COLO829 (cell line): ENCODE results near the gene SGMS1.
A peak's percentile ranks its signal among the peaks of the same experiment; 100 is the strongest.
"Not testable (repeated sequence)": the region's sequence is repeated elsewhere in the genome, so short reads cannot be mapped to it uniquely, and the experiment has no call there.

Experiments
- DNase-seq: peaks from one replicate; pipeline ENCODE4 v3.0.0; 2012; ENCODE audit warnings: low spot score

The SGMS1 gene

DNA sequence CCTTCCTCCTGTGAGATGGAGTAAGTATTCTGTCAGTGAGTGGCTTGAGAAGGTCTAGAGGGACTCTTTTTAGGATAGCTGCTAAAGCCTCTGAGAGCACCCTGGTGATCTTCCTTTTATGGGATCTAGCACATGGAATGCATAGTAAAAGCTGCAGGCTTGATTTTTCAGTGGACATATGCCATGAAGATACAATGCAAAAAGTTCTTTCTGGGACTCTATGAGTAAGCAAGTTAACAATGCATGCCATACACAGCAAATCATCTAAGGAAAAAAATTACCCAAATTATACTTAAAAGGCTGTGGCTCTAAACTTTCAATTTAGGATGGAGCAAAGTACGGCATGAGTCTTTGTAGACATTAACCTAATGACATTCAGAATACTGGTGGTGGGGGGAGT, 154.5 kb downstream of the SGMS1 start:
- DNase-seq = no peak

DNA sequence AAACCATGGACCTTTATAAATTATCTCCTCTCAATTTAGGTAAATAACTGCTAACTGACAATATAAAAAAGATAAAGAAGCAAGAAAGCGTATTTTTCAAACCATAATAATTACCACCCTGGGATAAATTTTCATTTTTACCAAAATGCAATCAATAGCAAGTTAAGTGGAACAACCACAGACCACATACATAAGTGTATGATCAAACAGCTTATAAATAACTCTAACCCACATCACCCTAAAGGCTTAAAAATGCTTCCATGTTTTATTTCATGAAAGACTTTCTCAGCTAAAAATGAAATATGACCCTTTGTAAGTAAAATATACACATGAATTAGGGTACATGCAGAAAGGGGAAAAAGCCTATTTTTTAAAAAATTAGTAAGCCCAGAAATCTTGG, 156.5 kb downstream of the SGMS1 start:
- no peak for DNase-seq

DNA sequence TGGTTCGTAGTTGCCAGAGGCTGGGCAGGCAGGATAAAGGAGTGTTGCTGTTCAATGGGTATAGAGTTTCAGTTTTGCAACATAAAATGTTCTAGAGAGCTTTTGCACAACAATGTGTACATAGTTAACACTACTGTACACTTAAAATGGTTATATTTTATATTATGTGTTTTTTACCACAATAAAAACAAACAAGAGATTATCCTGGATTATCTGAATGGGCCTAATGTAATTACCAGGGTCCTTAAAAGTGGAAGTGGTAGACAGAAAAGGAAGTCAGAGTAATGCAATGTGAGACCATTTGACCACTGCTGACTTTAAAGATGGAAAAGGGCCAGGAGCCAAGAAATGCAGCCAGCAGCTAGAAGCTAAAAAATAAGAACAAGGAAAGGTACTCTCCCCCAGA, 159.7 kb downstream of the SGMS1 start:
- DNase-seq = no peak

DNA sequence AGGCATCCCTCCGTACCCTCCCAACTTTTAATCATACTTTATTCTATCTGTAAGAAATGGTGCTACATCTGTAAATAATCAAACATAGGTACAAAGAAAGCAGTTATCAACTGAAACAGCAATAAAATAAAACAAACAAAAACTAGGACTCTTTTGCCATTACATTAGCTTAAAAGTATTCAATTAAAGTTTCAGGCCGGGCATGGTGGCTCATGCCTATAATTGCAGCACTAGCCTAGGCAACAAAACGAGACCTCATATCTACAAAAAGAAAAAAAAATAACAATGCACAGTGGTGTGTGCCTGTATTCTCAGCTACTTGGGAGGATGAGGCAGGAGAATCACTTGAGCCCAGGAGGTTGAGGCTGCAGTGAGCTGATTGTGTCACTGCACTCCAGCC, 161.9 kb downstream of the SGMS1 start:
- no peak for DNase-seq

DNA sequence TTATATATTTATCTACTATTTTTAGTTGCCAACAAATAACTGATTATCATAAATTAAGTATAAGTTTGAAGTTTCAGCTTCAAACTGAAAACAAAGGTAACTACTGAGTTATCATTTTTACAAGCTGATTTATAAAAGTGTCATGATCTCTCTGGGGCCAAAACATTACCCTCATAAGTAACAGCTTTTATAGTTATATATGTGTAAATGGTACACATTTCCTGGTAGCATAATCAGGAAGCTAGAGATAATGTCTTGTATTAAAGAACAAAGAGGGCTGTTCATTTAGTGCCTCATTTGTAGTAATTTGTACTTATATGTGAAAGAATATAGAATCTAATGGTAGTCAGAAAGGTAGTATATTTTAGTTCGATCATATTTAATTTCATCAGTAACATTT, 162.6 kb downstream of the SGMS1 start:
- DNase-seq = no peak

DNA sequence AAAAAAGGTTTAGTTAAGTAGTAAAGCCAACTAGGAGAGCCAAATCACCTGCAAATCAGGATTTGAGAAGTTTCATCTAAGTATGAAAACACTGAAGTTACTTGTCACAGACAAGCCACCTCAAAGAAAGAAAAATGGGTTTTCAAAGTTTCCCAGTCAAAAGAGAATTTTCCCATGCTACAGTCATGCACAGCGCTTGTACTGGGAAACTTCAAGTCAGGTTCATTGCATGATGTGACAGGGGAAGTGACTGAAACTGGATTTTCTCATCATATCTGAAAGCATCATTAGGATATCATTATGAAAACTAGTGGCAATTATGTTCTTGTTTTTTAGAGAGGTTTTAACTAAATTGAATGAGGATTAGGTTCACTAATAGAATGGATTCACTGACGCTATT, 167.0 kb downstream of the SGMS1 start:
- no peak for DNase-seq

DNA sequence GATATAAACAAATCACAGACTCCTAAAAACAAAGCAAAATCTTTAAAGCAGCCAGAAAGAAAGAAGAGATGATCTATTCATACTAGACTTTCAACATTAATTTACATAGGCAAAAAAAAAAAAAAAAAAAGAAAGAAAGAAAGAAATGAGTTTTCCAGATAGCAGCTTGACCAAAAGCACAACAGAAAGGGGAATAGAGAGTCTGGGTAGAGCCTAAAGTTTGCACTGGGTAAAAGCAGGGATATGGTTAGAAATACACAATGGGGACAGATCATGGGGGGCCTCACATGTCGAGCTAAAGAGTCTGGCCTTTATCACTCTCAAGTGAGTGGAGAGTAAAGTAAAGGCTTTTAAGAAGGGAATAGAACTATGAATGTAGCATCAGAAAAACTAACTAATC, 169.8 kb downstream of the SGMS1 start:
- no peak for DNase-seq

DNA sequence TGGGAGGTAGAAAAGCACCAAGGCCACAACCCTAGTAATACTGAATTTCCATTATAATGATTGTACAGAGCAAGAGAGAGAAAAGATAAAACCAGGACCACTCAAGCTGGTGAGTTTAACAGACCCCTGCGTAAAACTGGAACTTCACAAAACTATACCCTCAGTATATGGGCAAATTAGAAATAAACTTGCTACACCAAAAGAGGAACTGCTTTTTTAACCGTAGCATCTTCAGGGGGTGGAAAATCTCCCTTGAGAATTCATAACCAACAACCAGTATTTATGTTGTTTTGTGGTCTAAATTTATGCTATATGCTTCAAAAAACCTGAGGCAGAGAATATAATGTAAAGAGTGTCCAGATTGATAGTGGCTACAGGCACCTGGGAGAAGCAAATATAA, 171.2 kb downstream of the SGMS1 start:
- no peak for DNase-seq

DNA sequence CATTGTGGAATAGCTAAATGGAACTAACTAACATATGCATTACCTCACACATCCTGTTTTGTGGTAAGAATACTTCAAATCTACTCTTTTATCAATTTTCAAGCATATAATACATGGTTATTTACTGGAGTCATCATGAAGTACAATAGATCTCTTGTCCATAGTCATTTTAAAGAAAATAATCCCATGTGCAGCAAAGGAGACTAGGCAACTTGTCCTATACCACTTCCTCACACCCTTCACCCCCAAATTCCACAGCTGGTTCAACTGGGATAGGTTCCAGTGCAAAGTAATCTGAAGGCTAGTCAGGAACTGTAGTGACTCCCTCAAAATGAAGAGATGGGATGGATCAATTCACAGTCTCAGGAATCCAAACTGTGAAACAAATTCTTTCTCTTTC, 176.1 kb downstream of the SGMS1 start:
- peak; percentile 10 for DNase-seq

DNA sequence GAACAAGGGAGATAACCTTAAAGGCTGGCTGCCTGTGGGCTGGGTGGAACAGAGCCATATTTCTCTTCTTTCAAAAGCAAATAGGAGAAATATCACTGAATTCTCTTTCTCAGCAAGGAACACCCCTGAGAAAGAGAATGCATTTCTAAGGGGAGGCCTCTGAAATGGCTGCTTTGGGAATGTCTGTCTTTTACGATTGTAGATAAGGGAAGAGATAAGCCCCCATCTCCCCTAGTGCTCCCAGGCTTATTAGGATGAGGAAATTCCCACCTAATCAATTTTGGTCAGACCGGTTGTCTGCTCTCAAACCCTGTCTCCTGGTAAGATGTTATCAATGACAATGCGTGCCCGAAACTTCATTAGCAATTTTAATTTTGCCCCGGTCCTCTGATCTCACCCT, 178.0 kb downstream of the SGMS1 start:
- not testable (repeated sequence) for DNase-seq

DNA sequence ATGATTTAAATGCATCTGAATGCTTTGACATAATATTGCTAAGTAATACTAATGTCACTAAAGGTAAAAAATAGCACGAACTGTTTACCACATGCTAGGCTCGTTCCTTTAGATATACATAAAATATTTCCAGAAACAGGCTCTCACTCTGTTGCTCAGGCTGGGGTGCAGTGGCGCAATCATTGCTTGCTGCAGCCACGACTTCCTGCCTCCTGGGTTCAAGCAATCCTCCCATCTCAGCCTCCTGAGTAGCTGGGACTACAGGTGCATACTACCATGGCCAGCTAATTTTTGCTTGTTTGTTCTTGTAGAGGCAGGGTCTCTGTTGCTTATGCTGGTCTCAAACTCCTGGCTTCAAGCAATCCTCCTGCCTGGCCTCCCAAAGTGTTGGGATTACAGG, 183.3 kb downstream of the SGMS1 start:
- DNase-seq = no peak

DNA sequence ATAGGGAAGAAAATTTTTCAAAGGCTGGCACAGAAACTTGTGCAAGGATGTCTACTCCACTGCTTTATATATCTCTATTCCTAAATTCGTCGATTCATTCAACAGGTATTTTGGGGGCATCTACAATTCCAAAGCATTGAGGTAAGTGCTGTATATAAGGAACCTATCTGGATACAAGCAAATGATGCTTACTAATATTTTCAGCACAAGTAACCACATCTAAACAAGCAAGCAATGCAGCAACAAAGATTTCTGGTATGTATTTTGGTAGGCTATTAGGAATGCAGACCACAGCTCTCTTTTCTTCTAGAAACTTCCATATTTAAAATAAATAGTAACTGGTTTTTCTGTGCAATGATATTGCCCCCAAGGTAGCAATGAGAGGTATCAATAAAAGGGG, 183.9 kb downstream of the SGMS1 start:
- no peak for DNase-seq

DNA sequence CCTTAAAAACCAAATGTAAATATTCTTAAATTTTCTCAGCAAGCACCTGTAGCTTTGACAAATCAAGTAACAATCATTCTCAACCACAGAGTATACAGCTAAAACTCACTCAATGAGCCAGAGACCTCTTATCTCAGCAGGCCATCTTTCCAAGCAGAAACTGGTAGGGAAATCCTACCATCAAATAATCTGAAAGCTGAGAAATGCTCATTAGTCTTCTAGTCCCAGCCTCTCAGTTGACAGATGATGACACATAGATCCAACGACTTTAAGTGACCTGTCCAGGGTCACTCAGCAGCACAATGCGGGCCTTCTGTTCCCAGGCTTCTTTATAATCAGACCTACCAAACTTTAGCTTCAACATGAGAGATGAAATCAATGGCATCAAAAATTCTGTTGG, 184.6 kb downstream of the SGMS1 start:
- no peak for DNase-seq

DNA sequence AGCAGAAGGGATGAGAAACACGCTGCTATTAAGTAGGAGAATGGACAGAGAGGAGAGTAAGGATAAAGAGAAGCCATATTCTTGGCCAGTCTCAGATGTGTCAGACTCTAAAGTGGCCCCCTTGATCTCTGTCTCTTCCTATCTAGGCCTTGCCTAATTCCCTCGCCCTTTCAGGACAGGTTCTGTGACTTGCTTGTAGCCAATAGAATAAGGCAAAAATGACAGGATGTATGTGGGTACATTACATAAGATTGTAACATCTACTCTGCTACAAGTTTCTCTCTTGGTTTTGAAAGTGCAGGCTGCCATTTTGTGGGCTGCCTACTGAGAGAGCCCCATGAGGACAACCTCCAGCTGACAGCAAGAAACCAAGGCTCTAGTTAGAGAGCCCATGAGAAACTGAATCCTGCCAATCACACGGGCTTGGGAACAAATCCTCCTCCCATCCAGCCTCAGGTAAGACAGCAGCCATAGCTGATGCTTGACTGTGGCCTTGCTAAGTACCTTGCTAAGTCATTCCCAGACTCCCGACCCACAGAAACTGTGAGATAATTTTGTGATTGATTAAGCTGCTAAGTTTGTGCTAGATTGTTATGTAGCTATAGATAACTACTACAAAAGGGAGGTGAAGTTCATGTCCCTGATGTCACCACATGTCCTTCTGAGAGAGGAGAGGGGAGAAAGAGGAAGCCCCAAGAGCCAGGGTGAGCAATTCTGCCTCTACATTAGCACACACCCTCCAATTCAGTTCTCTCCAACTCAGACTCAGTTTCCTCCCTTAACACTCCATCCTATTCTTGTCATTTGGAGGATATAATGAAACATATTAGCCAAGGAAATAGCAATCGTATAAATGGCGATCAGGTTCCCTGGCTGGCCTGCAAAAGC, 185.5 kb downstream of the SGMS1 start:
- DNase-seq = no peak

DNA sequence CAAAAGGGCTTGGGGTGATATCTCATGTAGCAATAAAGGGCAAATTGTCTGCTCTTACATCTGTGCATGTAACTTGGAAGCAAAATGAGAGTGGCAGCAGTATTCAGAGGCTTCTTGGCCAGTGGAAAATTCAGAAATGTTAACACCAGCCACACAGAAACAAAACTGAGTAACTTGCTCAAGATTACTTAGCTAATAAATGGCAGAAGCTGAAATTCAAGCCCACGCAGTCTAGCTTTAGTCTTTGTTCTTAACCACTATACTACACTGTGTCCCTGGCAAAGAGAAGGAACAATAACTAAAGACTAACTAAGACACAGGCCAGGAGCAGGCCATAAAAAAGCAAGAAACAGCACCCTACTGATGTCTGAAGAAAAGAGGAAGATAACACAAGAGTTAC, 186.5 kb downstream of the SGMS1 start:
- DNase-seq = no peak

DNA sequence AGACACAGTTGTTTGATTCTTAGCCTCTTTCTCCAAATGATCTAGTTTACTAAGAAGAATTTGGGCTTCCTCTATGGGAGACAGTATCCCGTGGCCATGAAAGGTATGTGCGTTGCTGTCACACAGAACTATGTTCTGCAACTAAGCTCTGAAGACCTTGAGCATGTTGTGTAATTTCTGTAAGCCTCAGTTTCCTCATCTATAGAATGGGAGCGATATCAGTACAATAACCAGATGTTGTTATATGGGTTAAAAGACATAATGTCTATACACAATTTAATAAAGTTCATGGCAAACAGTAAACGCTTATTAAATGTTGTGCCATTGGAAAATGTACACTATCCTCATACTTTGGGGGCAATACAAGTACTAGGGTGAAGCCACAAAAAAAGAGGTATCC, 187.0 kb downstream of the SGMS1 start:
- DNase-seq = no peak

DNA sequence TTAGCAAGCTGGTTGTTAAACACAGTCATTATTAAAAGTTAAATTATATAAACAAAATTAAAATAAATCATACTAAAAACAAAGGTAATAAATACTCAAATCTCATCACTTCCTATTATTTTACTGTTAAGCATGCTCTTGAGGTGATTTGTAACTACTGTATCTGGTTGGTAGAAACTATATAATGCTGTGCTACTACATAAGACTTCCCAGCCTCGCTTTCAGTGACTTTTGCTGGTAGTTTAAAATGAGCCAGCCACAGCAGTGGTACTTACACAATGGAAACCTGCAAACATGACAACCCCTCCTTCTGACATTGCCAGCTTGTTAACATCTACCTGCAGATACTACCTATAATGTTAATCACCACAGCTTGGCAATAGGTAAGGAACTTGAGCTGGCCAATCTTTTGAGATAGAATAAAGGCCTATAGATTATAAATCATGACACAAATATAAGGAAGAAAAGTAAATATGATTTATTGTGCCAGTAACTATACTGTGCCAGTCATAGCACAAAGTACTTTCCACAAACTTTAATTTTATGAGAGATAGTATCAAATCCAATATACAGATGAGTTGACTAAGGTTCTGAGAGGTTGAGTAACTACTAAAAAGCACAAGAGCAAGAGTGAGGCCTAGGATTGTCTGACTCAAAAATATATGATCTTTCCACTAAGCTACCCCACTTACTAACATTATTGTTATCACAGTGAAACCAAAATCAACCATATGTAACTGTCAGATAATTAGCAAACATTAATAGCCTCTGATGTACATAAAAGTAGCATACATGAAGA, 191.3 kb downstream of the SGMS1 start:
- no peak for DNase-seq

DNA sequence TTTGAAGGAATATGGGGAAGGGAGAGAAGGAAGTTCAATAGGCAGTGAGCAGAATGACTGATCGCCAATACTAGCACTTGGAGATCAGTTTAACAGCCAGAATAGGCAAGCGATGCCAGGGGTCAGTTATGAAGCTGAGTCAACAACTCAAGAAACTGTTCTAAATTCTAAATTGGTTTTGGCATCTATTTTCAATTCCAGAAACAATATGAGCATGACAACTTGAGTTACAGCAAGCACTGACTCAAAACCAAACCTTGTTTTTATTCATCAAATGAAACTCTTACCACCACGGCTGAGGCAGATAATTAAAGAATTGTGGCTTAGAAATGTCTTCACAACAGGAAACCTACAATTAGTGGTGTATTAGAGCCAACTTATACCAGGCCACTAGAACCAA, 192.0 kb downstream of the SGMS1 start:
- no peak for DNase-seq

DNA sequence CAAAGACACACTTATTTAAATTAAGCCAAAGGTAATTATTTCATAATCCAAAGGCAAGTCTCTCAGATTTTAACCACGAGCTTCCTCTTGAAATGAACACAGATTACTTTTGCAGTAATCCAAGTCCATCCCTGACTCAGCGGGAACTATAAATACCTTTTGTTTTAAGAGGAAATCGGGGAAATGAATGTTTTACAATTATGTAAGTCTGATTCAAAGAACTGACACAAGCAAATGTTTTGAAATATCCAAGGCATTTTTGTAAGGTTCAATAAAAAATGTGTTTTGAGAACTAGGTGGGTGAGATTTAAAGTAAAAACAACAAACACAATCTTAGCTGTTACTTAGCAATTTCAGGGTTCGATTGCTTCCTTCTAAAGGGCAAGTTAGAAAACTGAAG, 192.6 kb downstream of the SGMS1 start:
- DNase-seq = peak; percentile 12

DNA sequence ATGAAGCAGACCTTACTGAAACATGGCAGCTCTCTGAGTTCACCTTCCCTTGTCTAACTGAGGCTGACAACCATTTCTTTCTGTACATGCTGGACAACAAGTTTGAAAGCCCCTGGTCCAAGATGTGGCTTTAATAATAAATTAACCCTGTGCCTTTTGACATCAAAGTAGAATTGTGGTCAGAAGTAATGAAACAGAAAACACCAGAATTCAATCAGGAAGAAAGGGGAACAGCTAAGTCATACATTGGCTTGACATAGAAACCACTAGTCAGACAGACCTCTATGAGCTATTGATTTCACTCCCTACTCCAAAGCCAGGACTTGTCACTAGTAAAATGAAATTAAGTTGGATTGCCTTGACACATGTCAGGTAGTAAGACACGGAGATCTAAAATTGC, 197.3 kb downstream of the SGMS1 start:
- no peak for DNase-seq

DNA sequence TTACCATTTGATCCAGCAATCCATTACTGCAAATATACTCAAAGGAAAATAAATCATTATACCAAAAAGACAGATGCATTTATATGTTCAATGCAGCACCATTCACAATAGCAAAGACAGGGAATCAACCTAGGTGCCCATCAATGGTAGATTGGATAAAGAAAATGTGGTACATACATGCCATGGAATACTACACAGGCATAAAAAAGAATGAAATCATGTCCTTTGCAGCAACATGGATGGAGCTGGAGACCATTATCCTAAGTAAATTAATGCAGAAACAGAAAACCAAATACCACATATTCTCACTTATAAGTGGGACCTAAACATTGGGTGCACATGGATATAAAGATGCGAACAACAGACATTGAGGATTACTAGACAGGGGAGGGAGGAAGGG, 198.5 kb downstream of the SGMS1 start:
- DNase-seq = not testable (repeated sequence)

DNA sequence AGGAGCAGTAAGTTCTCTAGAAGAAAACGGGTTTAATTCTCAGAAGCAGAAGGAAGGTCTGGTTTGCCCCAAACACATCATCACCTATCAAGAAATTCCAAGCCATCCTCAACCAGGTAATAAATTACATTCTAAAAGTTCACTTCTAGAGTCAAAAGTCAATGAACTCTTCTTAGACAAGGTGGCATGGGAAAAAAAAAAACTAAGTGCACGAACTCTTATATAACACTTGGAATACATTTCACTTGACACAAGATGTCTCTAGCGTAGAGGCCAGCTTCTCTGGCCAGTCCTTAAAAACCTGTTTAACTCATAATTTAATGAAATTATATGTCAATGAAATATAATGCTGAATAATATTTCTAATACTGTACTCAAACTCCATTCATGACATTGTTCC, 200.3 kb downstream of the SGMS1 start:
- no peak for DNase-seq

DNA sequence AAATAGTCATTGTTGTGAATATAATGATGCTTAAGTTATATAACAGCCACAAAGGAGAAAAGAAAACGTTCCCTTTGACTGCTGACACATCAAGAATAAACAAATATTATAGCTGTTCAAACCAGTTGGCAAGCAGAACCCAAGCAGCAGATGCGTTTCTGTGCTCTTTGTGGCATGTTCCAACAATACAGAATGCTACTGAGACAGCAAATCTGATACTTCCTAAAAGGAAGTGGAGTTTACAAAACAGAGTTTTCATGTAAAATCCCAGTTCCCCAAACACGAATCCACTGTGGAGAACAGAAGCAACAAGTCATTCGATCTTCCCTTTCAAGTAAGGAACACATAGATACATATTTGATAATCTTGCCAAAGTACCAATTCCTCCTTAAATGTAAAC, 201.5 kb downstream of the SGMS1 start:
- DNase-seq = no peak
